AG09319 (cell line): Measurements from ENCODE around the gene PRICKLE1.

Experiments
- DNase-seq: peaks from one replicate; pipeline ENCODE4 v3.0.0-alpha.2; 2010; ENCODE audit warnings: low read depth; ENCODE audit errors: extremely low read depth
- TF ChIP-seq, protein P1 (sequence below): IDR thresholded peaks from 2 replicates; pipeline ENCODE4 v1.5.1; 2011; ENCODE audit warnings: low read depth, mild to moderate bottlenecking, inconsistent platforms, low read length, moderate library complexity

Gene PRICKLE1

DNA sequence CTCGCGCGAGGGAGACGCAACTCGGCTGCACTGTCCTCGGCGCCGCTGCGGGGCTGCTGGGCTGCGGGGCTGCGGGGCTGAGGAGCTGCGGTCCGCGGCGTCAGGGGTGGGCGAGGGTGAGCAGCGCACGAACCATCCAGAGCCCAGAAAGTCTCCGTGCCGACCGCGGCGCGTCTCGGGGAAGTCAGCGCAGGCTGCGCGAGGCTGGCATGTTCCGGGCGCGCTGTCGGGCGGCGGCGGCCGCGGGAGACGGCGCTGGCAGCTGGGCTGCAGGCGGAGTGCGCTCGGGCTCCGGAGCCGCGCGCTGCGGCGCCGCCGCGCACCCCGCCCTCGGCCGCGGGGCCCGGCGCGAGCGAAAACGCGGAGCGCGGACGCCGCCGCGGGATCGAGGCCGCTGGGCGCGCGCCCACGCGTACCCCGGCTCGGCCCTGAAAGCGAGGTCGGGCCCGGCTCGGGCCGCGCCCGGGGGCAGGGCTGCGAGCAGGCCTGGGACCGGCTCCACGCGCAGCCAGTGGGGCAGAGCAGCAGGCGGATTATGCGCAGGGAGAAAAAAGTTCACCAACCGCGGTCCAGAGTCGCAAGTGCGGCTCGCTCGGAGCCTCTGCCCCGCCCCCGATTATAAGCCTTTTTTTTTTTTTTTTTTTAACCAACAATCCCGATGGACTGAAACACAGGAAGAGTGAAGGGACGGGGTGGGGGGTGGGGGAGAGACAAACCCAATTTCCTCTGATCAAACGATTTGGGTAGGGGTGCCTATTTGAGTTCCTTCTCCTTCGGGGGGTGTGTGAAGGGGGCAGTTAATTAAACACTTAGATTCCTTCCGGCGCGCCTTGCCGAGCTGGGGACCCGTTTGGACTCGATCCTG is at the start of gene PRICKLE1:
TSS of gene PRICKLE1 (minus strand) at position 282 of the 865 bp plus-strand sequence. CDS start 117,230 bp downstream, outside the sequence.
- DNase-seq = no peak
- TF ChIP-seq, protein P1, sequence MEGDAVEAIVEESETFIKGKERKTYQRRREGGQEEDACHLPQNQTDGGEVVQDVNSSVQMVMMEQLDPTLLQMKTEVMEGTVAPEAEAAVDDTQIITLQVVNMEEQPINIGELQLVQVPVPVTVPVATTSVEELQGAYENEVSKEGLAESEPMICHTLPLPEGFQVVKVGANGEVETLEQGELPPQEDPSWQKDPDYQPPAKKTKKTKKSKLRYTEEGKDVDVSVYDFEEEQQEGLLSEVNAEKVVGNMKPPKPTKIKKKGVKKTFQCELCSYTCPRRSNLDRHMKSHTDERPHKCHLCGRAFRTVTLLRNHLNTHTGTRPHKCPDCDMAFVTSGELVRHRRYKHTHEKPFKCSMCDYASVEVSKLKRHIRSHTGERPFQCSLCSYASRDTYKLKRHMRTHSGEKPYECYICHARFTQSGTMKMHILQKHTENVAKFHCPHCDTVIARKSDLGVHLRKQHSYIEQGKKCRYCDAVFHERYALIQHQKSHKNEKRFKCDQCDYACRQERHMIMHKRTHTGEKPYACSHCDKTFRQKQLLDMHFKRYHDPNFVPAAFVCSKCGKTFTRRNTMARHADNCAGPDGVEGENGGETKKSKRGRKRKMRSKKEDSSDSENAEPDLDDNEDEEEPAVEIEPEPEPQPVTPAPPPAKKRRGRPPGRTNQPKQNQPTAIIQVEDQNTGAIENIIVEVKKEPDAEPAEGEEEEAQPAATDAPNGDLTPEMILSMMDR = no peak

DNA sequence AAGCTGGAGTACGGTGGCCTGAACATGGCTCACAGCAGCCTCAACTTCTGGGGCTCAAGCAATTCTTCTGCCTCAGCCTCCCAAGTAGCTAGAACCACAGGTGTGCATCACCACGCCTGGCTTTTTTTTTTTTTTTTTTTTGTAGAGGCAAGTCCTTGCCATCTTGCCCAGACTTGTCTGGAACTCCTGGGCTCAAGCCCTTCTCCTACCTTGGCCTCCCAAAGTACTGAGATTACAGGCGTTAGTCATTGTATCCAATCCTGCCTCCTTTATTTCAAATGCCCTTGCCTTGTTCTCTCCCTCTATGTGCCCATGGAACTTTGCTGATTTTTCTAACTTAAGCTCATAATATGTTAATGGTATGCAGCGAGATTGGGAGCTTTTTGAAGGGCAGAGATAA is 49.2 kb upstream of the PRICKLE1 start:
- TF ChIP-seq, protein P1 = no peak

DNA sequence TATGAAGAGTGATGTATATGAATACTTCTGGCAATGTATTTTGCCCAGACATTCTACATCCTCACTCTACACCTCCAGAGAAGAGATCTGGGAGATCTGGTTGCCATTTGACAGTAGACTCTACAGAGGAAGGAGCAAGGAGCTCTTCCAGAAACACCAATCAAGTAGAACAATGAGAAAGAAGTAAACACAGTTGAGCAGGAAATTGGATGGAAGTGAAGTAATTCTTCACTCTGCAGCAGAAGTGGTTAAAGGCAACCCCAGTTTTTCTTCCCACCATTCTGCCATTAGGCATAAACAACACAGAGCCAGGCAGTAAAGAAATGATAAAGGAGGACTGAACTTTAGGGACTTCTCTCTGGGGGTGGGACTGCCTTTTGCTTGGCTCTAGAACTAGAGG is 48.5 kb upstream of the PRICKLE1 start:
- TF ChIP-seq, protein P1 = no peak
- no peak for DNase-seq

More for the DNA sequence above, 49.2 kb upstream of the PRICKLE1 start:
- DNase-seq = no peak

DNA sequence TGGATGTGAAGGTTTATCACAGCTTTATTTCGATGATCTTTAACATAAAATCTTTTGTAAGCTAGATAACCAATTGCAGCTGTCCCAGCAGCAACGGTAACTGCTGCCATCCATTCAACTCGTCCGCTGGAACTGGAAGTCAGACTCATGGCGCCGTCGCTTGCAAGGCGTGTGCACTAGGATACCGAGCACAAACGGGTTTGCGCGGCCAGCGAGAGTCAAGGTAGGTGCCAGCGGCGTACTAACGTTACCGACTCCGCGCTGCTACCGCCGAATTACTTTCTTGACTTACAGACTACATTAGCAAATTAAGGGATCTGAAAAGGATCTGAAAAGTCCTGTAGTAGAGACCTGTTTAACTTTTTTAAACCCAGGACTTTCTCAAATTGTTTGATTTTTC is 47.4 kb upstream of the PRICKLE1 start:
- no peak for DNase-seq
- TF ChIP-seq, protein P1 = no peak

DNA sequence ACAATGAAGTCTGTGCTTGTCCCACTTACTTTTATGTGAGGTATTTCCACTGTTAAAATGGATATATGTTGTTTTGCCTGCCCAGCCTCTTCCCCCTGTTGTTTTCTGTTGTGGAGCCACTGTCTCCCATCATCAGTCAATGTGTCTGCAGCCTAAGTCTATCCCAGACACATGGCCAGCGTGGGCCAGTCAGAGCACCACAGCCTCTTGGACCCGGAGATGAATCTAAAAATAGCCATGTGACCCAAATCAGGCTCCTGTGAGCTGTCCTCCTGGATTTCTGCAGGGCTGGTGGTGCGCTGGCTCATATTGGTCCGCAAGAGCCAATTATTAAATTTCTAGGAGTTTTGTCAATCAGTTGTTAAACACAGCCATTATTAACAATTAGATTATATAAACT is 44.0 kb upstream of the PRICKLE1 start:
- no peak for DNase-seq
- TF ChIP-seq, protein P1 = no peak

DNA sequence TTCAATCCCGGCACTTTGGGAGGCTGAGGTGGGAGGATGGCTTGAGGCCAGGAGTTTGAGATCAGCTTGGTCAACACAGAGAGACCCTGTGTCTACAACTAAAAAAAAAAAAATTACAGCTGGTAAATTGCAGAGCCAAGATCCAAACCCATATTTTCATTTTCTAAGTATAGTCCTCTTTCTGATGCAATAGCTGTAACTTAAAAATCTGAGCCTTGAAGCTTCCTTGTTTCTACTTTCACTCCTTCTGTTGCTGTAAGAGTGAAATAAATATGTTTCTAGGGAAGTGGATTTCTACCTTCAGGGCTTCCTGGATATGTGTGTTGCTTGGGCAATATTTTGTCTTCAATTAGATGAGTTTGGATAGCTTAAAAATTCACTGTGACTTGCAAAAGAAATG is 42.0 kb upstream of the PRICKLE1 start:
- no peak for DNase-seq
- TF ChIP-seq, protein P1 = no peak

DNA sequence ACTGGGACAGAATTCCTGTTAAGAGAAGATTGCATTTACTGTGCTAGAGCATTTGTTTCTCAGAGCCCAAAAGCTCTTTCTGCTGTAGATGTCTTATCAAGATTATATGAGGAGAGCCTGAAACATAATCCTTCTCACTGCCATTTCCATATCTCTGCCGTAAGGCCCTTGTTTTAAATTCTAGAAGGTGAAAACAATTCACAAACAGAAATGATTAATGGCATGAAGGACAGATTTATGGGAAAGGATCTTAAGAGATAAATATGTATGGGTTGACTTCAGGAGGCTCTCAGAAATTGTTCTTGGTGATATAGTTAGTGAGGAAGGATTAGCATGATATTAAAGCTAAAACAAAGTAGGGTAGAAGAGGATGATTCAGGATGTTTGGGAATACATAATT is 40.8 kb upstream of the PRICKLE1 start:
- TF ChIP-seq, protein P1 = no peak

More for the DNA sequence above, 40.8 kb upstream of the PRICKLE1 start:
- no peak for DNase-seq
